ENCODE results near the gene TSEN15. TPM values are rescaled to one million over a fixed set of nuclear protein-coding genes. Genes with fewer than 3 reads are reported as not detected.

Gene TSEN15
- total and polyA plus RNA-seq, 9 of the 15 experiments (the other 6 are each of a cell fraction or from before 2014, with no cell fraction given) = 25.6 to 121 (median 91.3) TPM

GRCh38 chr1:184010788-184011187 is 40.7 kb upstream of the TSEN15 start:
- in situ Hi-C loops (cut with MboI) (no loop called here), intact Hi-C loops (cut with micrococcal nuclease) (no loop called here)
- H4K20me1 ChIP-seq (replicated peaks; ENCODE audit: control insufficient read depth, insufficient read depth, low read length) = no peaks in the 10 kb centered on the region
- H3K4me3 ChIP-seq = no peak overlapping the region
- H3K4me2 ChIP-seq (ENCODE audit: insufficient read depth, low read length) = no peak overlapping the region
- TF ChIP-seq ZNF696 (CRISPR knock-in tag; conservative IDR thresholded peaks at IDR 0.05) = no peak
- no peak for TF ChIP-seq BRF2 (IDR thresholded peaks at IDR 0.05; ENCODE audit: borderline replicate concordance, insufficient read depth, insufficient read length)
- no peak for TF ChIP-seq PHF8 (IDR thresholded peaks at IDR 0.05; ENCODE audit: borderline replicate concordance, low read length)
- no peak for TF ChIP-seq CEBPZ (IDR thresholded peaks at IDR 0.05; ENCODE audit: borderline replicate concordance, low read depth, low read length)
- no peak for TF ChIP-seq ARNT (IDR thresholded peaks at IDR 0.05)
- TF ChIP-seq HMBOX1 (IDR thresholded peaks at IDR 0.05) = no peak
- no peak for TF ChIP-seq ZNF324 (CRISPR knock-in tag; IDR thresholded peaks at IDR 0.05)
- TF ChIP-seq CBFA2T2 (conservative IDR thresholded peaks at IDR 0.05) = no peak
- TF ChIP-seq FOXJ3 (CRISPR knock-in tag; IDR thresholded peaks at IDR 0.05) = no peak
- TF ChIP-seq MECOM (CRISPR knock-in tag; IDR thresholded peaks at IDR 0.05) = no peak
- peaks cover 3% of the 10 kb centered on the region; the same call in 1 of the 3 replicates for H3K79me2 ChIP-seq (ENCODE audit: control insufficient read depth, insufficient read depth, low read length)
- WGBS (ENCODE audit: insufficient coverage, low coverage, missing lambda C conversion rate) = 85% methylated on average over 2 of the region's 2 CpGs
- H3K4me1 ChIP-seq (replicated peaks in 1 of 2; ENCODE audit: control insufficient read depth in 2 of 2, insufficient read depth in 2 of 2, low read length in 2 of 2) = peaks cover 0 to 4% of the 10 kb centered on the region in 2 experiments; a peak in 2 of 5 replicates
- ATAC-seq (peak; percentile 40), DNase-seq (ENCODE audit: extremely low read depth in 1 of 4, low spot score in 3 of 4) (no peak), FAIRE-seq (no peak)
- BruUV-seq (replicated peaks) = no TSS peak
- no peaks in the 10 kb centered on the region for H3K27me3 ChIP-seq (ENCODE audit: control insufficient read depth in 2 of 2, insufficient read depth in 2 of 2, low read length in 2 of 2)
- CTCF ChIA-PET (ENCODE audit: low intra/inter-chr PET ratio) = no interaction called here
- no peak overlapping the region for H3K9ac ChIP-seq (ENCODE audit: insufficient read depth in 1 of 2, low read depth in 2 of 2, low read length in 2 of 2)
- H2AFZ ChIP-seq (ENCODE audit: low read depth, low read length) = no peak overlapping the region
- H3K9me3 ChIP-seq (replicated peaks; ENCODE audit: control insufficient read depth, insufficient read depth, low read depth, low read length) = no peaks in the 10 kb centered on the region
- H3K9me1 ChIP-seq (ENCODE audit: control insufficient read depth, insufficient read depth, low read length) = no peaks in the 10 kb centered on the region
- no peak overlapping the region for H3K27ac ChIP-seq (ENCODE audit: extremely low read depth, low read depth, low read length)
- no peaks in the 10 kb centered on the region for H3K36me3 ChIP-seq (ENCODE audit: control insufficient read depth, insufficient read depth, low read length)
- POLR2A ChIA-PET = interaction anchor here (1.5 kb wide), 1 partner anchor 9 kb away, joined by 3 read pairs; no protein-coding TSS in a partner anchor

Data from K562 (cell line).